Sigmoid colon (tissue), 7 donors: ENCODE results near the gene NAALADL2. TPM values are rescaled to one million over a fixed set of nuclear protein-coding genes. Genes with fewer than 3 reads are reported as not detected.

Experiments
- DNase-seq: peaks from one replicate; pipeline ENCODE4 v3.0.0-alpha.2; 2019
- H3K27ac ChIP-seq, 4 donors: fragments of 200-600 bp; sonication (generic); one replicate each; pipeline ENCODE4 v1.5.1; 2016 to 2019; ENCODE audit warnings: mild to moderate bottlenecking in 1 of 4
- H3K27me3 ChIP-seq, 3 donors: fragments of 200-600 bp; sonication (generic); one replicate each; pipeline ENCODE4 v1.5.1; 2019; ENCODE audit warnings: mild to moderate bottlenecking in 1 of 3
- H3K36me3 ChIP-seq, 4 donors: fragments of 200-600 bp; sonication (generic); one replicate each; pipeline ENCODE4 v1.5.1; 2016 to 2019
- H3K4me1 ChIP-seq, 4 donors: fragments of 200-600 bp; sonication (generic); one replicate each; pipeline ENCODE4 v1.5.1; 2017 to 2019
- H3K4me3 ChIP-seq, 4 donors: fragments of 200-600 bp; sonication (generic); one replicate each; pipeline ENCODE4 v1.5.1; 2017 to 2019; ENCODE audit warnings: mild to moderate bottlenecking in 2 of 4, moderate library complexity in 1 of 4
- H3K9me3 ChIP-seq, 4 donors: fragments of 200-600 bp in 3 of 4; sonication (generic) in 3 of 4; one replicate each; pipeline versions ENCODE4 v1.5.1 to v1.6.1; 2013 to 2019
- EP300 ChIP-seq, 4 donors: sonication (generic); formaldehyde crosslinking; IDR thresholded peaks; one replicate each; pipeline ENCODE4 v1.6.1; 2017; ENCODE audit warnings: antibody characterized with exemption in 4 of 4
- POLR2A ChIP-seq, 2 donors: fragments of 450-650 bp; IDR thresholded peaks; one replicate each; pipeline ENCODE4 v1.6.1; 2016; ENCODE audit warnings: antibody characterized with exemption in 2 of 2, mild to moderate bottlenecking in 2 of 2, moderate library complexity in 2 of 2
- POLR2AphosphoS5 ChIP-seq, 4 donors: sonication (generic); formaldehyde crosslinking; IDR thresholded peaks; one replicate each; pipeline ENCODE4 v1.6.1; 2017; ENCODE audit warnings: antibody characterized with exemption in 4 of 4
- WGBS, 2 donors: extraction: QIAGEN DNeasy Blood & Tissue Kit; methylation state at CpG; one replicate each; pipeline ENCODE4 v1.1.7; 2013; 5-methylcytosine and 5-hydroxymethylcytosine counted together
- intact Hi-C: fragments of 100-400 bp; cut with DNase I; formaldehyde crosslinking; loops from one replicate; pipeline ENCODE4 v1.15.1; 2023
- polyA plus RNA-seq, 3 donors: library from polyadenylated mRNA; stranded (reverse); fragments of 200-250 nt; gene quantifications; one replicate each; pipeline ENCODE4 v1.2.3, GENCODE V29; 2013
- total RNA-seq, 4 donors: library from RNA; depleted of rRNA; stranded (reverse); fragments of >200 nt; gene quantifications; one replicate each; pipeline ENCODE4 v1.1.0, GENCODE V29; 2016
- TF ChIP-seq, protein P1 (sequence below), 4 experiments: fragments of 450-650 bp in 3 of 4; fragments of 200-600 bp in 1 of 4; IDR thresholded peaks; one replicate each; pipeline ENCODE4 v1.5.1; 2016 to 2019; ENCODE audit warnings: antibody characterized with exemption in 4 of 4, mild to moderate bottlenecking in 3 of 4, moderate library complexity in 2 of 4
- donor health status: healthy with polysubstance abuse.
- donor health status: Bipolar disorder and iron deficiency.
- donor health status: healthy.

Gene NAALADL2
- total and polyA plus RNA-seq, 7 donors = 0.46 to 18.5 (median 6.0) TPM

DNA sequence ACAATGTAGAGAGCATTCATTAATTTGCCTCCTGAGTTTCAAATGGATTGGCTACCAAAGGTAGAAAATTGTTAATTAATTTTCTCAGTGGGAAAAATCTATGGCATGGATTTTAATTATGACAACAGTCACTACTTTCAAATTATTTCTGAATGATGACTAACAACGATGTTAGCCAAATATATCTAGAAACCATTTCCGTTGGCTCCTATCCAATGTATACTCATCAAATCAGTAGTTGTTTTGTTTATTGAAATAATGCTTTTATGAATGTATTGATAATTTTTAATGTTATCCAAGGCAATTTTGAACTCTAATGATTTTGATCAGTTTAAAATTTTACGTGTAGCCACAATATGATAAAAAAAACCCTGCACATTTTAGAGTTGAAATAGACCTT is 333.4 kb downstream of the NAALADL2 start:
- no peak for TF ChIP-seq EP300 (IDR thresholded peaks at IDR 0.05)
- TF ChIP-seq, protein P1, sequence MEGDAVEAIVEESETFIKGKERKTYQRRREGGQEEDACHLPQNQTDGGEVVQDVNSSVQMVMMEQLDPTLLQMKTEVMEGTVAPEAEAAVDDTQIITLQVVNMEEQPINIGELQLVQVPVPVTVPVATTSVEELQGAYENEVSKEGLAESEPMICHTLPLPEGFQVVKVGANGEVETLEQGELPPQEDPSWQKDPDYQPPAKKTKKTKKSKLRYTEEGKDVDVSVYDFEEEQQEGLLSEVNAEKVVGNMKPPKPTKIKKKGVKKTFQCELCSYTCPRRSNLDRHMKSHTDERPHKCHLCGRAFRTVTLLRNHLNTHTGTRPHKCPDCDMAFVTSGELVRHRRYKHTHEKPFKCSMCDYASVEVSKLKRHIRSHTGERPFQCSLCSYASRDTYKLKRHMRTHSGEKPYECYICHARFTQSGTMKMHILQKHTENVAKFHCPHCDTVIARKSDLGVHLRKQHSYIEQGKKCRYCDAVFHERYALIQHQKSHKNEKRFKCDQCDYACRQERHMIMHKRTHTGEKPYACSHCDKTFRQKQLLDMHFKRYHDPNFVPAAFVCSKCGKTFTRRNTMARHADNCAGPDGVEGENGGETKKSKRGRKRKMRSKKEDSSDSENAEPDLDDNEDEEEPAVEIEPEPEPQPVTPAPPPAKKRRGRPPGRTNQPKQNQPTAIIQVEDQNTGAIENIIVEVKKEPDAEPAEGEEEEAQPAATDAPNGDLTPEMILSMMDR (IDR thresholded peaks at IDR 0.05) = no peak
- TF ChIP-seq POLR2AphosphoS5 (IDR thresholded peaks at IDR 0.05) = no peak
- no peak for TF ChIP-seq POLR2A (IDR thresholded peaks at IDR 0.05)
- Histone ChIP-seq H3K4me1 (no peaks in the 10 kb centered on the region), H3K27me3 (no peaks in the 10 kb centered on the region), H3K9me3 (no peaks in the 10 kb centered on the region), H3K27ac (no peak overlapping the region), H3K4me3 (no peak overlapping the region), H3K36me3 (no peaks in the 10 kb centered on the region)
- 80 to 89% methylated on average over 3 of the region's 3 CpGs for WGBS, 2 donors
- DNase-seq = no peak
- intact Hi-C loops = no loop called here

DNA sequence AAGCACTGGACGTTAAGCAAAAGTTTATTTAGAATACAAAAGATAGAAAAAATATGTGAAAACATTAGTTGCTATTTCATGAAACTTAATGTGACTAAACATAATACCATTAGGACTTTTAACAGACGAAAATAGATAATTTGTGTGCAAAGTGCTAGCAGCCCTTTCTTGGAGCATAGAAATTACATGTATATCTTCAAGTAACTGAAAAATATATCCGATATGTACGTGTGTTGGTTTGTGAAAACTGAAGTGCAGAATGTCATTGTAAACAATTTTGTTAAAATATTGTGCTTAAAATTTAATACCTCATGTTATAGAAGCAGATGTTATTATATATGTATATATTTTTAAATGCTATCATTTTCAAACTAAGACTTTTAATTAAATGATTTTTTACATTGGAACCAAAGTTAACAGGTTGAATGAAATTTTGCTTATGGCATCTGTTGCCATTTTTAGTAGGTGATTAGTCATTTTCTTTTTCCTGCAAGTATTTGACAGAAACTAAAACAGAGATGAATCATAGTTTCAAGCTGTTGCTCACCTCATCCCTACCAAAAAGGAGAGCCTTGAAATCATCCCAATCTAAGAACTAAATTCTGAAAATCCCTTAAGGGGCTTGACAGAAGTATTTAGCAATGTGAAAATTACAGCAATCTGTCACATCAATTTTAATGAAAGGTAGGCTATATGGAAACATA is 334.8 kb downstream of the NAALADL2 start:
- intact Hi-C loops = no loop called here
- no peaks in the 10 kb centered on the region for H3K9me3 ChIP-seq
- no peaks in the 10 kb centered on the region for H3K36me3 ChIP-seq
- WGBS, 2 donors = 74 to 89% methylated on average over 4 of the region's 4 CpGs
- no peak overlapping the region for H3K27ac ChIP-seq
- TF ChIP-seq POLR2AphosphoS5 (IDR thresholded peaks at IDR 0.05) = no peak
- no peak for TF ChIP-seq EP300 (IDR thresholded peaks at IDR 0.05)
- no peak for TF ChIP-seq POLR2A (IDR thresholded peaks at IDR 0.05)
- TF ChIP-seq, protein P1 (IDR thresholded peaks at IDR 0.05) = no peak
- DNase-seq = no peak
- H3K4me1 ChIP-seq = no peaks in the 10 kb centered on the region
- H3K27me3 ChIP-seq = no peaks in the 10 kb centered on the region
- no peak overlapping the region for H3K4me3 ChIP-seq

DNA sequence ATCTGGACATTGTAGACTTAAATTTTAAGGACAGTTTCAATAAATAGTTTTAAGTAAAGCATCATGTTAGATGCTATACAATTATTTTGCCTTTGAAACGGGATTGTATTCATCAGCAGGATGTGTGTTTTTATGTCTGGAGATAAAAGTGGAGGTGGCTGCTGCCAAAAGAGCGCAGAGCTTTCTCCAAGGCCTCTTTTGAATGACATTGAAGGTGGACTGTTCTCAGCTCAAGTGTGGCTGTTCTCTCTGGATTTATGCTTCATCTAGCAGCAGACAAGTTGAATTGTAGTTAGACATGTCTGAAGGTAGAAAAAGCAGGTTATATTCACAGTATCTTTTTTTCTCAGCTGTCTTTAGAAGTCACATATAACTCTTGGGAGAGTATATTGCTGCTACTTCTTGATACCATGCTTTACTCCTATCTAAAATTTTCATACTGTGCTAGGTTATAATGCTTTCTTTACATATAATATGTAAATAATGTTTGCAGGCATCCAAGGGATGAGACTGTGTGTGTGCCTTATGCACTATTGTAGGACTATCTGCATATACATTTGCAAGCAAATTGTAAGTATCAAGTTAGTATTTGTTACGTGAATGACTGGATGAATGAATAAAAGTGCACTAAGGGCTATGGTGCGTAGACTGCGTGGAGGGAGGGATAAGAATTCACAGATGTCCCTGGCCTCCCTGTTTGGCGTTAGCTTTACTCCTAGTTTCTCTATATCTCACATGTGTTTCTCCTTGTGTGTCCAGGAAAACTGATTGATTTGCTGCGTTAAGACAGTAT is 340.1 kb downstream of the NAALADL2 start:
- 90 to 92% methylated on average over 7 of the region's 7 CpGs for whole genome bisulfite sequencing, 2 donors
- TF ChIP-seq EP300 (IDR thresholded peaks at IDR 0.05) (no peak), POLR2A (IDR thresholded peaks at IDR 0.05) (no peak), POLR2AphosphoS5 (IDR thresholded peaks at IDR 0.05) (no peak)
- TF ChIP-seq, protein P1 (IDR thresholded peaks at IDR 0.05) = no peak
- peaks cover 0 to 7% (median 0%) of the 10 kb centered on the region in 4 donors for H3K4me1 ChIP-seq
- no peak for DNase-seq
- intact Hi-C loops = no loop called here
- H3K9me3 ChIP-seq = no peaks in the 10 kb centered on the region
- no peak overlapping the region for H3K4me3 ChIP-seq
- H3K27me3 ChIP-seq = no peaks in the 10 kb centered on the region
- no peak overlapping the region for H3K27ac ChIP-seq
- H3K36me3 ChIP-seq = no peaks in the 10 kb centered on the region

DNA sequence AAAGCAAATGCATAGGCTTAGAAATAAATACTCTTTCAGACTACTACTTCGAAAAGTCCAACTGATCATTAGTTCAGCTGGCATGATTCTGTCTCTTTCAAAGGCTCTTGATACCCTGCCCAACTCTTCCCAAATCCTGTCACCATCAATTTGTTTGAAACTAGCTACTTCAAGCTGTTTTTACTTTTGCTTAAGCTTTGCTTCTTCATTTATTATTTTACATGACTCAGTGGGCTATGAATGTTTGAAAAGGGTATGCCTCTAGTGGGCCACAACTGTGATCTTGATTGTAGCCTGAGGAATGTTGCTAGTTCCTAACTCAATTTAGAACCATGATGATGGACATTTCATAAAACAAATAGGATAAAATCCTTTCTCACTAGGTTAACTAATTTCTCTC is 340.8 kb downstream of the NAALADL2 start:
- Histone ChIP-seq H3K4me1 (peaks cover 0 to 7% (median 0%) of the 10 kb centered on the region in 4 donors), H3K36me3 (no peaks in the 10 kb centered on the region), H3K9me3 (no peaks in the 10 kb centered on the region), H3K27me3 (no peaks in the 10 kb centered on the region), H3K27ac (no peak overlapping the region), H3K4me3 (no peak overlapping the region)
- no peak for DNase-seq
- TF ChIP-seq, protein P1 (IDR thresholded peaks at IDR 0.05) = no peak
- TF ChIP-seq EP300 (IDR thresholded peaks at IDR 0.05) = no peak
- no peak for TF ChIP-seq POLR2AphosphoS5 (IDR thresholded peaks at IDR 0.05)
- TF ChIP-seq POLR2A (IDR thresholded peaks at IDR 0.05) = no peak
- intact Hi-C loops = no loop called here
- 88 to 93% methylated on average over 1 of the region's 1 CpG for WGBS, 2 donors
